NCI-H748 (cell line): ENCODE measurements around the gene GLB1L2.
A peak's percentile ranks its signal among the peaks of the same experiment; 100 is the strongest.

ENCODE experiments used
- DNase-seq: peaks from one replicate; lab custom pipeline; 2025; ENCODE audit not compliant: unreplicated experiment; lab: John Stamatoyannopoulos, UW

GLB1L2 gene

DNA sequence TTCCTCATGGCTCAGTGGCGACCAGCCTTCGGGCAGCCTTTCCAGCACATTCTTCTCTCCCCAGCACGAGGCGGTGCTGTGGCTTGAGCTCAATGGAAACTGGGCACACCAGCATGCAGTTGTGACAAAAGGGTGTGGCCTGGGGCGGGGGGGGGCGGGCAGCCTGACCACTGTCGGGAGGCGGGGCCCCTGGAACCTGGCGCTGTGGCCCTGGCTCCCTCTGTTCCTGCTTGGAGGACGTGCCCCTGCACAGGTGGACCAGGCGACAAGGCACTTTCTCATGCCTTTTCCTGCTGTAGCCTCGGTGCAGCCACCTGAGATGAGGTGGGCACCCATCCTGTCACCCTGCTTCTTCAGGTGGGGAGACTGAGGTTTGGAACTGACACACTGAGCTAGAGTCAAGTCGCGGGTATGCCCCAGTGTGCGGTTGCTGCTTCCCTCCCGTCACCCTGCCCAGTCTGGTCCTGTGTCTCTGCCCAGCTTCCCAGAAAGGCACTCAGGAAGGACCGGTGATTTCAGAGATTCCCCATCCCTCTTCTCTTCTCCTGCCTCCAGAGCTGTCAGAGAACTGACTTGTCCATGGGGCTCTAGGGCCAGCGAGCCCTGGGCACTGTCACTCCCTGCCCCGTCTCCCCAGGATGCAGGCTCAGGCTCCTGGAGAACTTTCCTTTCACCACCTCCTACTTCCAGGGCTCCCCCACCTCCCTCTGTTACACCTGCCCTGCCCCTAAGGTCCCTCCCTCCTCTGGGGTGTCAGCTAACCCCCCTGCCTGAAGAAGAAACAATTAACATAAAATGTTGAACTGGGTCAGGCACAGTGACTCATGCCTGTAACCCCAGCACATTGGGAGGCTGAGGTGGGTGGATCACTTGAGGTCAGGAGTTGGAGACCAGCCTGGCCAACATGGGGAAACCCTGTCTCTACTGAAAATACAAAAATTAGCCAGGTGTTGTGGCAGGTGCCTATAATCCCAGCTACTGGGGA, 70.3 kb downstream of the GLB1L2 start:
- no peak for DNase-seq

DNA sequence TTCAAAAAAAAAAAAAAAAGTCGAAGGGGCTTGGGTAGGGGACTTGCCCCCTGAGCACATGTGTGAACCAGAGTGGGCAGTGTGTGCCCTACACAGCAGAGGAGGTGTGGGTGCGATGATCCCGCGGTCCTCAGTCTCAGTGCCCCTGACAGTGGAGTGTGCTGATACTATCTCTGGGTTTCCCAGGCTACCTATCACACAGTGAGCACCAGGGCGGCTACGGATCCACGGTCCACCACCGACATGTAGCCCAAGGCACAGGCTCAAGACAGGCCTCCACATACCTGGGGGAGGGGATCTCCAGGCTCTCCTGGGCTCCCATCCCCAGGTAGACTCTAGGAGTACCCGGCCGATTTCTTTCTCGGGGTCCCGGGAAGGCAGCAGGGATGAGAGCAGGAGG, 71.1 kb downstream of the GLB1L2 start:
- DNase-seq: no peak

DNA sequence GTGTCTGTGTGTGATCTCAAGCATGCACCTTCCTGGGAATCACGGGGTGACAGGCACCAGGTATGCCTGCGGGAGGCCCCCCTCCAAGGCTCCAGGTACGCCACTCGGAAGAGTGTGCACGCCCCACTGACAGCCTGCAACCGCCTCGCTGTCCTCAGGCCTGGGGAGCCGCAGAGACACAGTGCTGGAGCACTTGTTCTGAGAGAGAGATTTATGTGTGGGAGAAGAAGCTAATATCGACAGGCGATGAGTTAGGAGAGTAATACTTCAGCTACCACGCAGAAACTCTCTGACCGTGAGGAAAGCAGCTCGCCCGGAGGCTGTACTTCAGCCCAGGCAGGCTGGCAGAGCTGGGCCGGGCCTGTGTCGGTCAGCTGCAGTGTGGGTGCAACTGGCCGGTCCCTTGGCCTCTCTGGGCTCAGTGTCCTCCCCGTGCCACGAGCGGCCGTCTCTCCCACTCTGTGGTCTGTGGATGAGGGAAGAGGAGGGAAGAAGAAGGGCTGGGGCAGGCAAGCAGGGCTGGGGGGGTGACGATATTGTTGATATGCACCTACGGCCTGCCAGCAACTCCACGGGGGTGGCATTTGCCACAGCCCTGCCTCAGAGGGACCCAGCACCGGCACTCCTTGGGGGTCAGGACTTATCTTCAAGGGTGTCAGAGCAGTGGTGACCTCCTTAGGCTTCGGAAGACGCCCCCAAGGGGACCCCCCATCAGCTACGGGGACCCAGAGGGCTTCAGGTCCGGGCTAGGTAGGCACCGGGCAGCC, 73.0 kb downstream of the GLB1L2 start:
- no peak for DNase-seq

DNA sequence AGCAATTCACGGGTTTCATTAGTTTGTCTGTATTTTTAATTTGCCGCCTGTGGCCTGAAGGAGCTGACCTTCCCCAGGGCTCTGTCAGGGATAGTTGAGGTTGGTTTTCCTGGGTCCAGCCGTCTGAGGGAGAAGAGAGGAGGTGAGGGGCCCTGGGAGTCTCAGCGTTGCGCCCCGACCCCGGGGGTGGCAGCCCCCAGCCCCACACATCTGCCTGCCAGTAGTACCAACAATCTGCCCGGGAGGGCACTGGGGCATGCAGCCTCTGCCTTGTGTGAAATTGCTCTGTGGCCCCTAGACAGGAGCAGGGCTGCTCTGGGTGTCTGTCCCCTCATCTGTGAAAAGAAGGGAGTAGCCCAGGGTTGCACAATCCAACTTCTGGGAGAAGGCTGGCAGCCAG, 73.6 kb downstream of the GLB1L2 start:
- DNase-seq: no peak

DNA sequence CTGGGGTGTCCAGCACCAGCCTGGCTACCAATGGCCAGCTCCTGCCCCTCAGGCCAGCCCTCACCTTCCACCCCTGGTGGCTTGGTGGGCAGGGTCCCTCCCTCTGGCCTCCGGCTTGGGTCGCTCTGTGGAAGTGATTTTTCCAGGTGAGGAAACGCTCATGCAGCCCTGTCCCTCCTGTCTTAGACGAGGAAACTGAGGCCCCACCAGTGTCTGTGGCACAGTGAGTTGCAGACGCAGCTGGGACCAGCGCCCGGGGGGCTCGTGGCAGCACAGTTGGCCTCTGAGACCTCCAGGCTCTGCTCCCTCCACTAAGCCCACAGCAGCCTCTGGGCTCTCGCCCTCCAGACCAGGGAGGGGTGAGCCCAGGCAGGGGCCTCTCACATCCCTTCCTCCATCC, 74.1 kb downstream of the GLB1L2 start:
- no peak for DNase-seq

DNA sequence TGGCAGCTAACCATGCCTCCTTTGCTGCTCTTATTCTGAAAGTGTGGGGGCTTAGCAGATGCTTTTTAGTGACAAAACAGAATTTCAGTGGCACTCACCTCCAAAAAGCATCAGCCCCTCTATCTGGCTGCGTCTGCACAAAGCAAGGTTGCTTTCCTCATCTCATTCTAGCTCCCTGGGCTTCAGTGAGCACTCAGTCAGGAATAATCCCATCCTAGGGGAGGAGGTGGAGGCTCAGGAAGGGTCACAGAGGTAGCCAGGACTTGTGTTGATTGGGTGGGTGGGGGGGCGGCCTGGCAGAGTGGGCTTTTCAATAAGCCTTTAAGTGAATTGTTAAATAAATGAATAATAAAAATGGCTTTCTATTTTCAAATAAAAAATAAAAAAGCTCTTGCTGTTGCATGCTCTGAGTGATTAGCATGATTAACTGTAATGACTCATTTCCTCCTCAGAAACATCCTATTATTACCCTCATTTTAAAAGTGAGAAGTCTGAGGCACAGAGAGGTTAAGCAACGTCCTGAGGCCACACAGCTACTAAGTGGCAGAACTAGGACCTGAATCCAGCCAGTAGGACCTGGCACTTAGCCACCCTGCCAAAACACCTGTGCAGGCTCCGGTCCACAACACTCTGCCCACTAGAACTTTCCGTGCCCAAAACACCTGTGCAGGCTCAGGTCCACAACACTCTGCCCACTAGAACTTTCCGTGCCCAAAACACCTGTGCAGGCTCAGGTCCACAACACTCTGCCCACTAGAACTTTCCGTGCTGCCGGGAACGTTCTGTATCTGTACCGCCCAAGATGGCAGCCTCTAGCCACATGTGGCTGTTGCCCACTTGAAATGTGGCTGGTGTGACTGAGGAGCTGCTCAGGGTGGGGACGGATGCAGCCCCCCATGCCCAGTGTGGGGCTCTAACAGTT, 74.7 kb downstream of the GLB1L2 start:
- DNase-seq: no peak

DNA sequence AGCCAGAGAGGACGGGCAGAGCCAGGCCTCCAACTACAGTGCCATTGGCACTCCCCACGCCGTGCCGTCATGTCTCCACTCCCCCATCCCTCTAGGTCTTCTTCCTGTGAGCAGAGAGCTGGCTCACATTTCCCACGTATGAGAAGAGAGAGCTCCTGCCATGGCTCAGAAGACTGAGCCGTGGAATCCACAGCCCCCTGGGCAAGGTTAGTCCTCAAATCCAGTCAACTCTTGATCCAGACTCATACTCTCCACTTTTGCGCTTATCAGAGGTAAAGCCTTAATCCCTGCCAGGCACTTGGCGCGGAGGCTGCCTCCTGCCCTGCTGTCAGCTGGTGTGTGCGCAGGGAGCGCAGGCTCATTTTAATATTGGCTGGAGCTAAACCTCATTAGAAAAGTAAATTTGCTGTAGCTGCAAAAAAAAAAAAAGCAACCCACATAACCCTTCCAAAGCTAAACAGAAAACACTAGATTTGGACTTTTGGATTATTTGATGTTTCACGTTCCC, 75.6 kb downstream of the GLB1L2 start:
- no peak for DNase-seq

DNA sequence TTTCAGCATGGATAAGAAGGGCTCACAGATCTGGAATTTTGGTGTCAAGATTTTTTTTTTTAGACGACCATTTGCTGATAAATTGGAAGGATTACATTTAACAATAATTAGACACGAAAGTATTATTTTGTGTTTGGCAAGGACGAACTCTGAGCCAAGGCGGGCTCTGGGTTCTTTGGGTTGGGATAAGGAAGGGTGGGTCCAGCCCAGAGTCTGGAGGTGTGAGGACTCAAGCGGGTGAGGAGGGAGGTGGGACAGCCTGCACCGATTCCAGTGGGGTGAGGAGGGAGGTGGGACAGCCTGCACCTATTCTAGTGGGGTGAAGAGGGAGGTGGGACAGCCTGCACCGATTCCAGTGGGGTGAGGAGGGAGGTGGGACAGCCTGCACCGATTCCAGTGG, 76.1 kb downstream of the GLB1L2 start:
- DNase-seq: no peak

DNA sequence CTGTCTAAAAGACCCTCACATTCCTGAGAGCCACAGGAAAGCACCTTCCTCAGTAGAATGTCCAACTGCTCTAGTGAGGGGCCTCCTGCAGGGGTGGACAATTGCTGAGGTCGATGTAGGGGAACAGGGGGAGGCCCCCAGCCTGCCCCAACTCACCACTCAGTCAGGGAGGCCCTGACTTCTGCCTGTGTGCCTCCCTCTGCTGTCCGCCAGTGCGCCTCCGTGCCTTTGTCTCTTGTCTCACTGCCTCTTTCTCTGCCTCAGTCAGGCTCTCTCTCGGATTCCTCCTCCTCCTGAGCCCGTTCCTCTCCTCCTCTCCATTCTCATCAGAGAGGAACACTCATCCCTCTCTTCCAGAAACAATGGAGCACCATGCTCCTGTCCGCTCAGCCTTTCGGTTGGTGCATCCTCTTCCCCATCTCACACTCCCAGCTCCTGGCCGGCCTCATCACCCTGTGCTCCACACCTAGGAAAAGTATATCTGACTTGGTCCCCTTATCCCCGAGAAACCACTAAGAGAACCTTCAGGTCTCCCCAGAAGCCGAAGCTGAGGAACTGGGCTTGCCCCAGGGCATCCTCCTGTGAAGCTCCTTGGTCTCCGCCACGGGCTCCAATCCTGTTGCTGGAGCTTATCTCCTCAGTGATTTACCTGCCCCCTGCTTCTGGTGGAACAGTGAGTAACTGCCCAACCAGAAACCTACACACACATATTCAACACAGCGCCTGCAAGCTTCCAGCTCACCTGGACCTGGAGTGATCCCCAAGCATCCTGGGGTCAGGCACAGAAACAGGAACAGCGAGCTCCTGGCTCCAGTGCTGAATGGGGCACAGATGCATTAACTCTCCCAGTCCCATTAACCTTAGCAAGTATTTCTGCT, 78.0 kb downstream of the GLB1L2 start:
- DNase-seq: no peak

DNA sequence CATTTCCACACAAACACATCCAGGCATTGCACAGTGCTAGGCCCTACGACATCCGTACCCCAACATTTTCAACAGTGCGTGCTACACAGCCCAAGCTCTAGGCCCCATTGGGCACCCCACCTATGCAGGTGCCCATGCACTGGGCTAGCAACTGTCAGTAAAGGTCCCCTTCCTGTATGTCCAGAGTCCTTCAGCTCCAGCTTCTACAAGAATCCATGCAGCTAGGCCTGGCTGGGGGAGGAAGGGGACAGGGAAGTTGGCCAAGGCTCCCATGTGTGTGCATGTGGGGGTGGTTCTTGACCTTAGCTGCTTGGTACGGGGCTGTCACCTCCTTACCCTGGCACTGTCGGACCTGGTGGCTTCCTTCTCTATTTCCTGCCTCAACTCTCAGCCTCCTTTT, 79.0 kb downstream of the GLB1L2 start:
- DNase-seq: no peak

DNA sequence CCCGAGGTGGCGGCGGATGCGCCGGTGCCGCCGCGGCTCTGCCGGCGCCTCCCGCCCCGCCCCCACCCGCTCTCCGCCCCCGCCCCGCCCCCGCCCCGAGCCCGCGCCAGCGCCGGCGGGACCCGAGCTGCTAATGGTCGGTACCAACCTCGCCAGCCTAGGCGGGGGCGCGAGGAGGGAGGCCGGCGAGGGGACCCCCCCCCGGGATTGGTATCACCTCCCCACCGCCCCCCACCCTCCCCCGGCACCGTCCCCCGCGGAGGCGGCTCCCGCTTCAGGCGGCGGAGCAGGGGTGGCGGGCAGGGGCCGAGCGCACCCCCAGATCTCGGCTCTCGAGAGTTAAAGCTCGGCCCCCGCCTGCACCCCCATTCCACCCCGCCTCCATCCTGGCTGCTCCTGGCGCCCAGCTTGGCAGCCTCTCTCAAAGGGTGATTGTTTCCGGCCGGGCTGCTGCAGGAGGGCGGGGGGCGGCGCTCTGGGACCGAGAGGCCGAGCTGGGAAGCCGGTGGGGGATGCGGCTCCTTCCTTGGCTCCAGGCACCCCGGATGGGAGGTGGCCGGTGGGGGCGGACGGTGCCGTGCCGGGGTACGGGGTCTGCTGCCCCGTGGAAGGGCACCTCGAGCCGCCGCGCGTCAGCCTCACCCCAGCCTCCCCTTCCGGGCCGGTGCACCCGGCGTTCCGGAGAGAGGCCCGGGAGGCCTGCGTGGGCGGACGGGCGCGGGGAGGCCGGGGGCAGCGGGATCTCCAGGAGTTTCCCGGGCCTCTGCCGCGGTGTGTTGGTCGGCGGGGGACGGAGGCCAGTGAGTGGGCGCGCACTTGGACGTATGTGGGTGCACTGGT, 80.6 kb downstream of the GLB1L2 start, which contains the start of gene B3GAT1:
Gene B3GAT1 (minus strand): TSS at position 40 of the 840 bp plus-strand sequence. CDS start 24,583 bp downstream, outside the sequence.
- peak; percentile 47 for DNase-seq

DNA sequence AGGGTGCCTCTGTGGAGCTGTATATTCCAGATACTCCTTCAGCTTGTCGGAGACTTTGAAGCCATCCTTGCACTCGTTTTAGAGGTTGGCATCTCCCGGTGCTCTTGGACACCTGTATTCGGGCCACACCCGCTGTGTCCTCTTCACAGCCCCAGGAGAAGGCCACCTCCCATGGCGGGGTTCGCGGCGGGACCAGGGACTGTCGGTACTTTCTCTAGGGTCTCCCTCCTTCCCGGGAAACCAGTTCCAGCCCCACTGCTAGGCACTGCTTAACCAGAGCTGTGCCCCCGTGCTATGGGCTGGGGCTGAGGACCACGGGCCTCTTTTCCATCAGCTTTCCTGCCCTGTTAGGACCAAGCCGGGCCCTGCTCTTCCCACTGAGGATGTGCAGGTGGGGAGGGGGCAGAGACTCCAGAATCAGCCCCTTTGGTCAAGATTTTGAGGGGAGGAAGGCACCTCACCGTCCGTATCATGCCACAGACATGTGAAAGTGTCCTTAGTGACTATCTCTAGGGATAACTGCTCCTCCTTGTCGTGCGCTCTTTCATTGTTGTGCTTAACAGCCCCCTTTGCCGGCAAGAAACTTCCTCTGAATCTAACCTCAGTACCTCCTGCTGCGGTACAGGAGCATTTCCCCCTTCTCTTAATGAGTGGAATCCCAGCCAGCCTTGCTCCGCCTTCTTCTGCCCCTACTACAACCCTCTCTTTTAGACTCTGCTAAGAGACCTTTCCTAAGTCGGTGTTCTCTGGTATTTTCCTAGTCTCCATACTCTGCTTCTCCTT, 81.4 kb downstream of the GLB1L2 start:
- no peak for DNase-seq

DNA sequence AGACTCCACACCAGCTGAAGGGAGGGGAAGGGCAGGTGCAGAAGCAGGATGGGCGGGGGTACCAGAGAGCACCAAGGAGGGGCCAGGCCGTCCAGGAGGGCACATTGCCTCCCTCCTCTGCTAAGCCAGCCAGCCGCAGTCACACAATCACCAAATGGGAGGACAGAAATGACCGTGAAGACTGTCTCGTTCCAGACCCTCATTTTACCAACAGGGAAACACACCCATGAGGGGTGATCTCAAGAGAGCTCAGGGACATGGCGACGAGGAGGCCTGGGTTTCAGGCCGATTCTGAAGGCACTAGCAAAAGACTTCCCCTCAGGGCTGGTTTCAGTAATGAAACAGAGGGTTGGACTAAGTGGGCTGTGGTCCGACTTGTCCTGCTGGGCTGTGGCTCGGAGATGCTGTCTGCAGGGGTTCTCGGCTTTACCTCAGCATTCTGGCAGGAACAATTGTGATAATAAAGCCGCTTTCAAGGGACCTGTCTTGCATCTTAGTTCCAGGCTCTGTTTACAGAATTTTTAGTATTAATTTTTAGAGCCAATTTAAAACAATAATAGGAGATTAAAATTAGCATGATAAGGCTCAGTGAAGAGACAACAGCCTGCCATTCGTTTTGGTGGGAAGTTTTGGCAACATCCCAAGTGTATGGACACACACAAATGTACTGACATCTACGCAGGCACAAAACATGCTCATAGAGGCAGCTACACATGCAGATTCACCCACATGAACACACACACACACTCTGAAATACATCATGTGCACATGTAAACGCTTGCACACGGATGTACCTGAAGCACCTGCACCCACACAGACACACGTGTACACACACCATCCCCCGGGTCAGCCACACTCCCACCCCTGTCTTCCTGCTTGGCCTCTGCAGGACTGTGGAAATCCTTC, 82.3 kb downstream of the GLB1L2 start:
- DNase-seq: no peak

DNA sequence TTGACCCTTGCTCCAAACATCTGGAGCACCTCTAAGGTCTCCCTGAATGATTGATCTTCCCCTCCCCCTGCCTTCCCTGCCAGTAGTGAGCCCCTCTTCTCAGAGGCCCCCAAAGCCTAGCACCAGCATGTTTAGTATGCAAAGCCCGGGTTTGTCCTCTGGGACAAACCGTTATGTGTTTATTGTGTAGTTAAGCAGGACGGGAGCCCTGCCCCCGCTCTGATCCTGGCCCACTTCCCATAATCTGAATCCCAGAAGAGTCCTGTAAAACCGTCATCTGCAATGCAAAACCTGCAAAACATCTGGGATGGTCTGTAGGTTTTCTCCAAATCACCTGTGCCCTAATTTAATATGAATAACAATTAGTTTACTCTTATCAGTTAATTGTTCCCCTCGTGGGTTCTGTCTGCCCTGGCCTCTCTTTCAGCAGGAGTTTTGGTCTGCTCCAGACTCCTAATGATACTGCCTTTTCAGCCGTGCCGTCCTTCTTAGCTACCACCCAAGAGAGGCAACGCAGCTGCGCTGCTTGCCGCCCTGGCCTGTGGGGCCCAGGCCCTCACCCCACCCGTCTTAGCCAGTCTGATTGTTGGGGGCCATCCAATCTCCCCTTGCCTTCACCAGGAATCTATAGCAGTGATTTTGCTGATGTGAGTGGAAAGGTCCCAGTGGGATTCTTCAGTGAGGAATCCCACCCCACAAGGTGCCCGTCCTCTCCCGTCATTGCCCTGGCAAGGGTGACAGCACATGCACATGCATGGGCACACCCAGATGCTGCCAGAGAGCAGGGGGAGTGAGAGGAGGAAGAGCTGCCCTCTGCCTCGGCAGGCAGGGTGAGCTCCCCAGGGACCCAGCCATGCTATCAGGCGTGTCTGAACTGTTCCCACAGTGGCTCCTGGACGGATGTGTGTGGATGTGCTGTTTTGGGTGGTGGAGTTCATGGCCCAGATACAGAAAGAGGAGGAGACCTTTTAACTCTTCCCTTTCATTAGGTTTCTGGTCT, 83.3 kb downstream of the GLB1L2 start:
- no peak for DNase-seq

DNA sequence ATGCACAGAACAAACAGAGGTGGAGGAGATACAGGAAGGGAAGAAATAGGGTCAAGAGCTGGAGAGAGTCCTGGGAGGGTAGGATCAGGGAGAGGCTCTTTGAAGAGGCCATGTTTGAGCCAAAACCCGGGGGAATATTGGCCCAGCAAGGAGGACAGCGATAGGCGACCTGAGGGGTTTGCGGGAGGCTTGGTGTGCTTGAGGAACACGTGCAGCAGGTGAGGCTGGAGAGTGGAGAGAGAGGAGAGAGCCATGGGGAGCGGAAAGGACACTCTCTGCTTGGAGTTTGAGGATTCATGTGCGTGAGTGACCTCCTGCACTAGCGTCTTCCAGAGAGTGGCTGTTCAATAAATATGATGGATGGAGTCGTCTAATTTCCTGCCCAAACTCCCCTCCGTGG, 84.9 kb downstream of the GLB1L2 start:
- no peak for DNase-seq
